DMS79 treated with DMSO at 0.1 percent for 48 hours (cell line): ENCODE results near the gene EIF4E.
"Not testable (repeated sequence)": the region's sequence is repeated elsewhere in the genome, so short reads cannot be mapped to it uniquely, and the experiment has no call there.

Source experiments
- DNase-seq: peaks from one replicate; lab custom pipeline; 2025; lab: John Stamatoyannopoulos, UW

EIF4E gene

DNA sequence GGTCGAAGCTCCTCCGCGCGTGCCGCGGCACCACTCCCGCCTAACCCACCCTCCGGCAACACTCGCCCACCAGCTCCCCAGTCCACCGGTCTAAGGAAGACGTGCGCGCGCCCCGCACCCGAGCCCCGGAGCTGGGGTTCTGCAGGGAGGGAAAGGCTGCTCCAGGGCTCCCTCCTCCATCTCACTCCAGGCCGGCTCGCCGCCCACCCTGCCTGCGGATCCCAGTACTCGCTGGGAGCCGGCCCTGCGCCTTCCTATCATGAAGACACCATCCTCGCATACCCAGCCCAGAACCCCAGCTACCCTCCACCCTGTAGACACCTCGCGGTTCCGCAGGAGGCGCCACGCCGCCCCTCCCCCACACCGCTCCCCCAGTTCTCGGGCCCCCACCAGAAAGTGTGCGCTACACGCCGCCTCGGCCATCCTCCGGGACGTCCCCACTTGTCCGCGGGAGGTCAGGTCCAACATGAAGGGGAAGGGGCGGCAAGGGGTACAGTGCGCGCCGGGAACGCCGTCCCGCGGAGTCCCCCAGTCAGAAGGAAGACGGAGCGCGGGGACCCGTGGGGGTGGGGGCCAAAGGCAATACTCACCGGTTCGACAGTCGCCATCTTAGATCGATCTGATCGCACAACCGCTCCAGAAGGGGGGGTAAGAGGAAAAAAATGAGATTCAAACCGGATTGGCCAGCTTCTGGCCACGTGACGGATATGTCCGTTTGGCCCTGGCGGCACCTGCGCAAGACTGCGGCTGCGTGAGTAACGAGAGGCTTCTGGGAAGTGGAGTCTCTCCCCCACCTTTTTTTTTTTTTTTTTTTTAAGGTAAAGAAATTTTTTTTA is at the start of gene EIF4E:
Gene EIF4E (minus strand): TSS at position 629 of the 836 bp plus-strand sequence. CDS start 21 bp downstream, at position 608.
- DNase-seq = peak; percentile 79

DNA sequence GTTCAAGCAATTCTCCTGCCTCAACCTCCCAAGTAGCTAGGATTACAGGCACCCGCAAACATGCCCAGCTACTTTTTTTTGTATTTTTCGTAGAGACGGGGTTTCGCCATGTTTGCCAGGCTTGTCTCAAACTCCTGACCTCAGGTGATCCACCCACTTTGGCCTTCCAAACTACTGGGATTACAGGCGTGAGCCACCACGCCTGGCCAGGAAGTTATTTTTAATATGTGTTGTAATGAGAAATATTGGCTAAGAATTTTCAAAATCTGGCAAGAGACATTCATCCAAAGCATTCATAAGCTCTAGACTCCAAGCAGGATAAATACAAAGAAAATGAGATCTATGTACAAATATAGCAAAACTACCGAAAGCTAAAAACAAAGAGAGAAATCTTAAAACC is 48.6 kb upstream of the EIF4E start:
- DNase-seq = no peak

DNA sequence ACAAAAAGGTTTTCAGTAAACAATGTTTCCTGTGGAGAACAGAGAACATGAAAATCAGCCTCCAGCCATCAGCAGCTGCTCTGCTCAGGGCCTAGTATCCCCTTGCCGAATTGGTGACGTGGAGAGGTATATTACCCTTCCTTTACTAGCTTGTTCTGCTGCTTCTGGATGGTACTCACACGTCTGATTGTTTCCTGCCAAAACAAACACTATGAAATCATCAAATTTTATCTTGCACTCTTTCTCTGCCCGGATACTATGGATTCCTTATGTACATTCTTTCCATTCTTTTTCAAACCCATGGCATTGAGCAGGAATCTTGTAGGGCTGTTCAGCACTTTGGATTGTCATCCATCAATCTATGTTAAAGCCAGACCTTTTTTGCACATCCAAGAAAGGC is 47.8 kb upstream of the EIF4E start:
- DNase-seq = no peak

DNA sequence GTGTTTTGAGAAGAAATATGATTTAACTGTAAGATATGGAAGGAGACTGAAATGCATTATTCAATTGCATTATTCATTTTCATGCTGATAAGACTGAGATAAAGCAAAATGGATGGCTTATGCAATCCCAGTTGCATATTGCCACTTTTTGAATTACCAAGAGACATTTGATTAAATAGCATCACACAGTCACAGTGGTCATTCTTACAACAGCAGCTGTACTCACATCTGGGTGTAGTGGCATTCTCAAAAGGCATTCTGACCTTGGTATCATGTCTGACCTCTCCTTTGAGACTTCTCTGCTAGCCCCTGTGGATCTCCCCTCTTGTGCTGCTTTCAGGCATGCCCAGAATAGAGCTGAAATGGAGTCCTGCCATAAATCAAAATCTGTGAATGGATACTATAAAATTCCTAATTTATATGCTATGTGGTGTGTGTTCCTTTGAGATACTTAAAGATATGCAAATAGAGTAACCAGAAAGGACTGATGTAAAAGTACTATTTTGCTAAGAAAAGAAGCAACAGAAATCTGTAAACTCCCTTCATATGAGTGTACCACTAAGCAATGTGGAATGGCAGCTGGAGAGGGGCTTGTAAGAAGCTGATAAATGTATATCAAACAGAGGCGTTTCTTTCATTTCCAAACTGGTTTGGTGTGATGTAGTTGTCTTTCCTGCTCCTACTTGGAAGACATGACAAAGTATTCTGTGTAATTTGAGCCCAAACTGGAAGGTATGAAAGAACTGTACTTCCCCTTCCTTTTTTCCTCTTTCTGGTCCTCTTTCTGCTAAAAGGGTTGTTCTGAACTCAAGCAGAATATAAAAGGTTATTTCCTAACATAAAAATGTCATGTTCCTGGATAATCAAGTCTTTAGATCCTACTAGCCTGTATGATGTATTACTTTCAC is 41.2 kb upstream of the EIF4E start:
- no peak for DNase-seq

DNA sequence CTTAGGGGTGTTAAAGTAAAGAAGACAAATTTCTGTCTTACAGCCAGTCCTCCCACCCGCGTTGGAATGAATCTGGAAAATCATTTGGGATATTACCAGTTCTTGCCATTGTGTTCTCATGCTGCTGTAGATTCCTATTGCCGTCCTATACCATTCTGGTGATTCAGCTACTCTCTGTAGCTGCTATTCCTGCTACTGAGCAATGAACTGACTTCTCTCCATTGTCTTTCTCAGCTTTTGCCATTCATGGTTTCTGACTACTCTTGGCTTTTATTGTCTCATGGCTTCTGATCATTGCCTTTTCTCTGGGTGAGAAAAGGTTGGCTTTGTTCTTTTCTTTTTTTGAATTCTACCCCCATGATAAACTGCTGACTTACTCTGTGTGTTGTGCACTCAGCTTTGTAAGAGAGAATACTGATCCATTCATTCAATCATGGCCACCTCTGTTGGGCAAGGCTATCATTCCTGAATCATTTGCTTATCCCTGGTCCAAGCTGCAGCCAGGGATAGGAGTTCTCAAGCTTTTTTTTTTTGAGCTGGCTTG is 38.9 kb upstream of the EIF4E start:
- DNase-seq = no peak

- DNase-seq = no peak
These were observed 38.0 kb upstream of the EIF4E start for GRCh38 chr4:98966926-98967325.

DNA sequence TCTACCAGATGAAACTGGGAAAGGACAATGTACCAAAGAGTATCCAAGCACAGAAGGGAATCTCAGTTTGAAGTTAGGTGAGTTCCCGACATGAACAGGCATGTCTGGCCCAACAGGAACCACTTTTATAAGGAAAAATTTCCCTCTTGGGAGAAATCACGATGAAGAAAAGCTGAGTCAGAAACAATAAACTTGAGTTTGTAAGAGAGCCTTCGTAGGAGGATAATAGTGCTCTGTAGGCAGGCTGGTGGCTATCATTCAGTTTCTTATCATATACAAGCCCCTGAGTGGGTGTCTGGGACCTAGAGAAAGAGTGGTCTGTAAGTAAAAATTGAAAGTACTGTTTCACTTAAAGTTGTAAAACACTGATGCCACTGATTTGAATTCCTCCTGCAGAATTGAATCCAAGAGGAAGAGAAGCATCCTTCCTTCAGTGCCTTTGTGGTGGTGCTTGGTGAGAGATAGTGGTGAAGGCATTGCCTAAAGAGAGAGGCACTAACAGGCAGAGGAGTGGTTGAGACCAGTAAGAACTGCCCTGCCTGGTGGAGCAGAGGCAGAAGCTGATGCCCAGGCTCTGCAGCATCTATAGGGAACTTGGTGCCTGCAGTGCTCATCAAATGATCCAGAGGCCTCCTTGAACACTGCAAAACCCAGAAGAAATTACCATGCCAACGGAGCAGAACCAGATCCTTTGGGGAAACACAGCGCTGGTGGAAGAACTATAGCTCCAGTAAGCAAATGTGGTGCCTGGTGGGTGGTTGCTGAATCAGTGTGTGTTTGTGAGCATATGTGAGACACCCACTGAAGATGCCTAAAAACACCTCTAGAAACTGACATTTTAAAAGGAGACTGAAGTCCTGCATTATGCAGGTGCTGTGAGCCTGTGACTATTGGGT is 34.9 kb upstream of the EIF4E start:
- no peak for DNase-seq

- DNase-seq = no peak
These were observed 32.8 kb upstream of the EIF4E start for GRCh38 chr4:98961770-98962169.

DNA sequence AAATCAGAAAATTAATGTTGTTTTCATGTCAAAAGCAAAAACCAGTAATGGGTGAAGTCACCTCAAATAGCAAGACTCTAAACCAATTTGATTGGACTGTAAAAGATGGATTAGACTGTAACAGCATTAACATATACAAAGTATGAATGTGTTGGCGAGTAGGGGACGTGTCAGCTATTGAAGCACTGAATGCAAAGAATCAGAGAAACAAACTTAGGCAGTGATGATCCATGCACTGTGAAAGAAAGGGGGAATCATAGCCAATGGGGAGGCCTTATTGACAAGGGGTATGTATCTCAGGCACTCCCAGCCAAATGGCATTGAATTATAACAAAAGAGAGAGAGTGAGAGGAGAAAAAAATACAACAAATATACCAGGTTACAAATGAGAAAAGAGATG is 30.5 kb upstream of the EIF4E start:
- no peak for DNase-seq

DNA sequence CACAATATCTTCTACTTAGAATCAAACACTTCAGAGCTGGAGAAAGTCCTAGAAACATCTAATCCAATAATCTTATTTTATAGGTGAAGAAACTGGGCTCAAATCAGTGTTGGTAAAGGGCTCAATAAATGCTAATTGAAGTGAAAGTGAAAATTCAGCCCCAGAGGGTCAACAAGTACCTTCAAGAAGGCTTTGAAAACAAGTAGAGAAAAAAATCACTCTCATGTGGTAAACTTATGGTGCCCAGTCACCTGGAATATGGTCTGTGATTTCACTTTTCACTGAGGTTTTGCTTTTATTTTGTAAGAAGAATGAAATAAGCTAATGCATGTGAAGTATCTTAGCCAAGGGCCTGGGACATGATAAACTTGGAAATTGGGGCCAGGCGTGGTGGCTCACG is 29.1 kb upstream of the EIF4E start:
- DNase-seq = no peak

DNA sequence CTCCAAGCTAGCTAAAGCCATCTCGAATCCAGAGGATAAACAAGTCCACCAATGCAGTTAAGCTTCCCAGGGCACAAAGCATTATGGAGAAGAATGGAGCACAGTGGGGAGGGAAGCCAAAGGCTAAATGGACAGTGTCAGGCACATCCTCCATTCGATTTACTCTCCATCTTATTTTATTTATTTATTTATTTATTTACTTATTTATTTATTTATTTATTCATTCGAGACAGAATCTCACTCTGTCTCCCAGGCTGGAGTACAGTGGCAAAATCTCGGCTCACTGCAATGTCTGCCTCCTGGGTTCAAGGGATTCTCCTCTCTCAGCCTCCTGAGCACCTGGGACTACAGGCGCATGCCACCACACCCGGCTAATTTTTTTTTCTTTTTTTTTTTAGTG is 26.3 kb upstream of the EIF4E start:
- no peak for DNase-seq

- no peak for DNase-seq
These were observed 22.8 kb upstream of the EIF4E start for GRCh38 chr4:98951710-98952109.

GRCh38 chr4:98950925-98951324 is 22.0 kb upstream of the EIF4E start:
- DNase-seq = no peak

GRCh38 chr4:98946359-98946758 is 17.4 kb upstream of the EIF4E start:
- DNase-seq = no peak

GRCh38 chr4:98945297-98945850 is 16.4 kb upstream of the EIF4E start:
- DNase-seq = no peak

- peak; percentile 1 for DNase-seq
These were observed 11.0 kb upstream of the EIF4E start for GRCh38 chr4:98939892-98940298.

GRCh38 chr4:98939438-98939837 is 10.5 kb upstream of the EIF4E start:
- DNase-seq = no peak

- DNase-seq = no peak
These were observed 9.2 kb upstream of the EIF4E start for GRCh38 chr4:98937986-98938720.

GRCh38 chr4:98935633-98936032 is 6.7 kb upstream of the EIF4E start:
- DNase-seq = no peak

DNA sequence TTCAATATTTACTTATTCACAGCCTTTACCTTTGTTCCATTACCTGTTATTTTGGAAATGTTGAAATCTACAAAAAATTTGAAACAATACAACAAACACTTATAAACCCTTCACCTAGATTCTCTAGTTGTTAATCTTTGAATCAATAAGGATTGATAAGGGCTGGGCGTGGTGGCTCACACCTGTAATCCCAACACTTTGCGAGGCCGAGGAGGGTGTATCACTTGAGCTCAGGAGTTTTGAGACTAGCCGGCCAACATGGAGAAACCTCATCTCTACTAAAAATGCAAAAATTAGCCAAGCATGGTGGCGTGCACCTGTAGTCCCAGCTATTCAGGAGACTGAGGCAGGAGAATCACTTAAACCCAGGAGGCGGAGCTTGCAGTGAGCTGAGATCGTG is 5.9 kb upstream of the EIF4E start:
- DNase-seq = not testable (repeated sequence)

DNA sequence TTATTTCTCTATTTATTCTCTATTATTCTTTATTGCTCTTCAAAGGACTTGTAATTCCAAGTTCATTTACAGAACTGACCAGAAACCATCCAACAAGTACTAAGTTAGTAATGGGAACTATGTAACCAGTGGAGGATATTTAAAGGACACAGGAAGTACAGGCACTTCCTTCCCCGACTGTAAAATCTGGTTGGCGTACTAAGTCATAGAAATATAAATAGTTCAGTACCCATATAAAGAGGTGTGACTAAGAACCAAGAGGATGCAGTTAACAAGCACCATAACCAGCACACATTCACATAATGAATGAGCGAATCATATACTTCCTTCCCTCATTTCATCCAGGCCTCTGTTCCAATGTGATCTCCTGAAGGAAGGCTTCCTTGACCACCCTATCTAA is 3.6 kb upstream of the EIF4E start:
- no peak for DNase-seq
